HepG2 (cell line): ENCODE data around the gene CHPF. TPM values are rescaled to one million over a fixed set of nuclear protein-coding genes. Genes with fewer than 3 reads are reported as not detected.

ENCODE experiments used
- AFF4 ChIP-seq: sonication (generic); formaldehyde crosslinking; IDR thresholded peaks from 2 replicates; pipeline ENCODE4 v1.4.0; 2020; ENCODE audit warnings: missing genetic modification reagents
- ARHGAP35 ChIP-seq: sonication (generic); formaldehyde crosslinking; IDR thresholded peaks from 2 replicates; pipeline ENCODE4 v1.9.0; 2022; ENCODE audit warnings: mild to moderate bottlenecking, inconsistent platforms, moderate library complexity, missing genetic modification reagents, borderline replicate concordance
- ATF4 ChIP-seq, 2 experiments: fragments of 450-650 bp in 1 of 2; sonication (generic) in 1 of 2; formaldehyde crosslinking; IDR thresholded peaks; 2 replicates each; pipeline versions ENCODE4 v1.5.0 to v1.8.0; 2020 to 2022; ENCODE audit warnings: mild to moderate bottlenecking in 1 of 2, missing genetic modification reagents in 1 of 2
- CENPT ChIP-seq: sonication (generic); formaldehyde crosslinking; IDR thresholded peaks from 2 replicates; pipeline ENCODE4 v1.8.0; 2022; ENCODE audit warnings: low read depth, mild to moderate bottlenecking, moderate library complexity, missing genetic modification reagents
- EEA1 ChIP-seq: sonication (generic); formaldehyde crosslinking; IDR thresholded peaks from 2 replicates; pipeline ENCODE4 v1.5.1; 2020; ENCODE audit warnings: mild to moderate bottlenecking, missing genetic modification reagents, borderline replicate concordance
- MAZ ChIP-seq, 2 experiments: sonication (generic) in 1 of 2; formaldehyde crosslinking in 1 of 2; IDR thresholded peaks; 2 replicates each; pipeline versions ENCODE4 v1.5.0 to v1.6.1; 2012 to 2020; ENCODE audit warnings: low read depth in 2 of 2, mild to moderate bottlenecking in 2 of 2, borderline replicate concordance in 1 of 2, improper control_type of control experiment in 1 of 2, low read length in 1 of 2, missing genetic modification reagents in 1 of 2, moderate library complexity in 1 of 2
- MIER3 ChIP-seq: IDR thresholded peaks from 2 replicates; pipeline ENCODE4 v1.6.1; 2016; ENCODE audit warnings: missing compliant biosample characterization, borderline replicate concordance
- MTF2 ChIP-seq: sonication (generic); formaldehyde crosslinking; IDR thresholded peaks from 2 replicates; pipeline ENCODE4 v1.5.0; 2020; ENCODE audit warnings: missing genetic modification reagents, borderline replicate concordance
- YEATS2 ChIP-seq: sonication (generic); formaldehyde crosslinking; IDR thresholded peaks from 2 replicates; pipeline ENCODE4 v1.4.0; 2020; ENCODE audit warnings: missing genetic modification reagents, borderline replicate concordance
- ZC3H13 ChIP-seq: sonication (generic); formaldehyde crosslinking; IDR thresholded peaks from 2 replicates; pipeline ENCODE4 v1.8.1; 2023; ENCODE audit warnings: mild to moderate bottlenecking, missing genetic modification reagents, moderate library complexity
- ZFP82 ChIP-seq: sonication (generic); formaldehyde crosslinking; IDR thresholded peaks from 2 replicates; pipeline ENCODE4 v1.5.1; 2020; ENCODE audit warnings: mild to moderate bottlenecking, missing genetic modification reagents, borderline replicate concordance
- ZKSCAN8 ChIP-seq: IDR thresholded peaks from 2 replicates; pipeline ENCODE4 v1.6.1; 2016; ENCODE audit warnings: borderline replicate concordance, missing genetic modification reagents, missing compliant biosample characterization
- ZNF17 ChIP-seq: sonication (generic); formaldehyde crosslinking; IDR thresholded peaks from 2 replicates; pipeline ENCODE4 v1.5.0; 2020; ENCODE audit warnings: mild to moderate bottlenecking, missing genetic modification reagents
- ZNF224 ChIP-seq: sonication (generic); formaldehyde crosslinking; IDR thresholded peaks from 2 replicates; pipeline ENCODE4 v1.5.0; 2020; ENCODE audit warnings: mild to moderate bottlenecking, missing genetic modification reagents
- ZNF274 ChIP-seq: sonication (generic); formaldehyde crosslinking; IDR thresholded peaks from 2 replicates; pipeline ENCODE4 v1.5.1; 2020; ENCODE audit warnings: mild to moderate bottlenecking, missing genetic modification reagents
- ZNF335 ChIP-seq: sonication (generic); formaldehyde crosslinking; IDR thresholded peaks from 2 replicates; pipeline ENCODE4 v1.4.0; 2020; ENCODE audit warnings: missing genetic modification reagents
- ZNF343 ChIP-seq: sonication (generic); formaldehyde crosslinking; IDR thresholded peaks from 2 replicates; pipeline ENCODE4 v1.4.0; 2020; ENCODE audit warnings: mild to moderate bottlenecking, missing genetic modification reagents
- ZNF446 ChIP-seq: sonication (generic); formaldehyde crosslinking; IDR thresholded peaks from 2 replicates; pipeline ENCODE4 v1.5.0; 2020; ENCODE audit warnings: mild to moderate bottlenecking, missing genetic modification reagents
- ZNF513 ChIP-seq: sonication (generic); formaldehyde crosslinking; conservative IDR thresholded peaks from 2 replicates; pipeline ENCODE4 v1.5.0; 2020; ENCODE audit warnings: missing genetic modification reagents
- ZNF570 ChIP-seq: sonication (generic); formaldehyde crosslinking; IDR thresholded peaks from 2 replicates; pipeline ENCODE4 v1.4.0; 2020; ENCODE audit warnings: mild to moderate bottlenecking, missing genetic modification reagents, borderline replicate concordance
- ZNF678 ChIP-seq: sonication (generic); formaldehyde crosslinking; IDR thresholded peaks from 2 replicates; pipeline ENCODE4 v1.4.0; 2020; ENCODE audit warnings: mild to moderate bottlenecking, missing genetic modification reagents
- polyA plus RNA-seq, 8 experiments: library from polyadenylated mRNA; depleted of rRNA in 3 of 8; stranded (reverse) in 7 of 8; unstranded in 1 of 8; fragments of >200 nt; fragmentation: Illumina TruSeq in 4 of 8; extraction: Trizol in 4 of 8; gene quantifications; 2 replicates each; pipeline versions ENCODE4 v1.2.1 to v1.2.3, GENCODE V29; 2011 to 2016; ENCODE audit warnings: low read depth in 4 of 8, missing spikeins in 1 of 8, mixed read lengths in 1 of 8; ENCODE audit not compliant: insufficient read depth in 1 of 8
- total RNA-seq, 5 experiments: library from RNA; depleted of rRNA; stranded (reverse); fragments of >200 nt; fragmentation: Illumina TruSeq; extraction: Trizol; gene quantifications; 2 replicates each; pipeline ENCODE4 v1.2.3, GENCODE V29; 2016; ENCODE audit warnings: low read depth in 1 of 5

CHPF gene
- total and polyA plus RNA-seq, 2 of the 13 experiments (the other 11 are each of a cell fraction or from before 2014, with no cell fraction given): 79.6 to 111 TPM

GRCh38 chr2:219543596-219544358 lies at the start of gene CHPF, which contains the start of gene TMEM198 (continued):
- TF ChIP-seq AFF4 (no peak), ZNF224 (CRISPR knock-in tag) (no peak), MIER3 (CRISPR knock-in tag) (peak; percentile 98), CENPT (CRISPR knock-in tag) (no peak), ZKSCAN8 (CRISPR knock-in tag) (peak; percentile 67; the same call in 1 of the 2 replicates), ARHGAP35 (CRISPR knock-in tag) (peak; percentile 62; the same call in 1 of the 2 replicates), ZNF446 (CRISPR knock-in tag) (peak; percentile 48; the same call in 1 of the 2 replicates), ZNF335 (CRISPR knock-in tag) (peak; percentile 63; the same call in 1 of the 2 replicates), EEA1 (CRISPR knock-in tag) (no peak), ZNF678 (CRISPR knock-in tag) (peak; percentile 86), MTF2 (CRISPR knock-in tag) (no peak), ZNF343 (CRISPR knock-in tag) (0 out of 2 replicates have a peak, but pooled peaks have one; percentile 66), ZFP82 (peak; percentile 37; the same call in 1 of the 2 replicates), ATF4 (CRISPR knock-in tag; IDR thresholded peaks at IDR 0.05) (no peak; a peak in 1 of 4 replicates), ZNF274 (CRISPR knock-in tag) (no peak), ZNF513 (CRISPR knock-in tag) (no peak), ZNF17 (CRISPR knock-in tag) (no peak), ZC3H13 (CRISPR knock-in tag) (peak; percentile 92), MAZ (IDR thresholded peaks at IDR 0.05; ENCODE audit: borderline replicate concordance, low read depth, low read length) (peak; percentile 99), MAZ (CRISPR knock-in tag; IDR thresholded peaks at IDR 0.05; ENCODE audit: low read depth) (peak; percentile 93), YEATS2 (CRISPR knock-in tag) (peak; percentile 84), ZNF570 (no peak)
